SIG-M5 (cell line): ENCODE data around the gene AXIN1.
"Not testable (repeated sequence)": the region's sequence is repeated elsewhere in the genome, so short reads cannot be mapped to it uniquely, and the experiment has no call there.

ENCODE experiments used
- DNase-seq: peaks from one replicate; lab custom pipeline; 2025; lab: John Stamatoyannopoulos, UW

AXIN1 gene

DNA sequence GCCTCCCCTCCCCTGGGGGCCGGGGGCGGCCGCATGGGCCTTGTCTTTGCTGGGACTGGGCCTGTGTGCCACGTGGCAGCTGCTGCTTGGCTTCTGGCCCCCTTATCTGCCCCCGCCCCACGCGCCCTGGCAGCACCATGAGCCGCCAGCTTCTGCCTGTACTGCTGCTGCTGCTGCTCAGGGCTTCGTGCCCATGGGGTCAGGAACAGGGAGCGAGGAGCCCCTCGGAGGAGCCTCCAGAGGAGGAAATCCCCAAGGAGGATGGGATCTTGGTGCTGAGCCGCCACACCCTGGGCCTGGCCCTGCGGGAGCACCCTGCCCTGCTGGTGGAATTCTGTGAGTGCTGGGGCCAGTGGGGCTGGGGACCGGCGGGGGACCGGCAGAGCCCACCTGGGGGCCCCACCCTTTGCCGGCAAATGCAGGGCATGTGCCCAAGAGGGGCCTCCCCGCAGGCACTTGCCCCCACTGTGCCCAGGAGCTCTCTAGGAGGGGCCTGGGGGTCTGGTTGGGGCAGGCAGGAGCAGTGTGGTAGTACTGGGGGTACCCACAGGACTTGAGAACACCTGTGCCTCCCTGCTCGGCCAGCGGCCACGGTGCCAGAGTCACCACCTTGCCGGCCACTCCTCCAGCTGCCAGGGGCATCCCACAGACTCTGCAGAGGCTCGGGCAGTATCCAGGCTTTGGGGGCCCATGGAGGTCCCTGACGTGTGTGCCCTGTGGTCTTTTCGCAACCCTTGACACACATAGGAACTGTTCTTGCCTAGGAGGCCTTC, 69.3 kb downstream of the AXIN1 start, which contains the start of gene PDIA2:
Gene PDIA2 (plus strand): TSS at position 132 of the 773 bp plus-strand sequence. CDS start 6 bp downstream, at position 138.
- no peak for DNase-seq

DNA sequence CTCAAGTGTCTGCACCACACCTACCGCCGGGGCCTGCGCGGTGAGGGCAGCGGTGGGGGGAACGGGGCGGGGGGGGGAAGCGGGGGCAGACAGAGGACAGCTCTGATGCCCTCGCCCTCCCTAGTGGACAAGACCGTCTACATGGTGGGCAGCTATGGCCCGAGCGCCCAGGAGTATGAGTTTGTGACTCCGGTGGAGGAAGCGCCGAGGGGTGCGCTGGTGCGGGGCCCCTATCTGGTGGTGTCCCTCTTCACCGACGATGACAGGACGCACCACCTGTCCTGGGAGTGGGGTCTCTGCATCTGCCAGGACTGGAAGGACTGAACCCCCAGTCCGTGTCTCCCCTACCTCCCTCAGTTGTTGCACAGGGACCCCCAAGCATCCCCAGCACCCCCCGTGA, 70.0 kb downstream of the AXIN1 start:
- no peak for DNase-seq

DNA sequence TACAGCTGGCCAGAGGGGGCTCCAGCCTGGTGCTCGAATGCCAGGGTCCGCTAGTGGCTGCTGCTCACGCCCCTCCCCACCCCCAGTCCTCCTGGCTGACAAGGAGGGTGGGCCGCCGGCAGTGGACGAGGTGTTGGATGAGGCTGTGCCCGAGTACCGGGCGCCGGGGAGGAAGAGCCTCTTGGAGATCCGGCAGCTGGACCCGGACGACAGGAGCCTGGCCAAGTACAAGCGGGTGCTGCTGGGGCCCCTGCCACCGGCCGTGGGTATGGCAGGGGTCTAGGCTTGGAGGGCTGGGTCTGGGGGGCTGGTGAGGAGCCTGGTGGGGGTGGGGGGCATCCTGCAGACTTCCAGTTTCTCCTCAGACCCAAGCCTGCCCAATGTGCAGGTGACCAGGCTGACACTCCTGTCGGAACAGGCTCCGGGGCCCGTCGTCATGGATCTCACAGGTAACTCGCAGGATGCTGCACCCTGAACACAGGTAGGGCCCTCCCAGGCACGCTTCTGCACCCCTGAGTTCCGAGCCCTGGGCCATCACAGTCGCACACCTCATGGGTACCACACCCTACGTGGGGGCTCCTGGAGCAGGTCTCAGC, 70.8 kb downstream of the AXIN1 start:
- no peak for DNase-seq

DNA sequence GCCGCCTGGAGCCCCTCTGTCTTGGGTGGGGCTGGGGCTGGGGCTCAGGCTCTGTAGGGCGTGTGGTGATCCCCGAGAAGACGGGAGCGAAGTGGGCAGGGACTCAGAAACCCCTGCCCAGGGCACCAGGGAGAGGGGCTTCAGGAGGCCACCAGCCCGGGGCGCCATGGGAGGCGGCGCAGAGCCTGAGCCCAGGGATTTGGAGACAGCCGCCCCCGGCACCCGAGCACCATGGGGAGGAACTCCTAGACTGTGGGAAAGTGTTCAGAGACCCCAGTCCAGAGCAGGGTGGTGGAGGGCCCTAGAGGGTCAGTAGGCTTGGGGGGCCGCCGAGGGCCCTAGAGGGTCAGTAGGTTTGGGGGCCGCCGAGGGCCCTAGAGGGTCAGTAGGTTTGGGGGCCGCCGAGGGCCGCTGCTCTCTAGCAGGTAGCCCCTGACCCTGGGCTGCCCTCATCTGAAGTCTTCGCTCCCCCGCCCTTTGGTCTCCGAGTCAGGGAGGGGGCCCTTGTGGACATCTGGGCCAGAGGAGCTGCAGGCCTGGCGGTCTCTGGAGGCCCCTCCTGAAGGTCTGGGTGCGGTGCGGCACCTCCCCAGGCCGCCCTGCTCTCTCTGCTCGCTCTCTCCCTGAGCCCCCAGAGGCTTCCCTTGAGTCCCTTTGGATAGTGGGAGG, 71.4 kb downstream of the AXIN1 start:
- no peak for DNase-seq

DNA sequence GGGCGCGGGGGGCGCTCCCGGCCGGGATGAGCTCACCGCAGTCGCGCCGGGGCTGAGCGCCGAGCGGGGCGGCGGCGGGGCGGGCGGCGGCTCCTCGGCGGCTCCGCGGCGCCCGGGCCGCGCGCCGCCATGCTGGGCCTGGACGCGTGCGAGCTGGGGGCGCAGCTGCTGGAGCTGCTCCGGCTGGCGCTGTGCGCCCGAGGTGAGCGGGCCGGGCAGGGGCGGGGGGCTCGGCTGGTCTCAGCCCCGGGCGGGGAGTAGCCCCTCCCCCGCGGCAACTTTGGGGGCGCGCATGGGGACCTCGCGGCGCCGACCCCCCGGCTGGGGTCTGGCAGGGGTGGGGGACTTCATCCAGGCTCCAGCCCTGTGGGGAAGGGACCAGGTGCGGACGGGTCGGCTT, 72.0 kb downstream of the AXIN1 start, which contains the start of gene ARHGDIG:
Gene ARHGDIG (plus strand): TSS at position 40 of the 400 bp plus-strand sequence. CDS start 90 bp downstream, at position 130.
- DNase-seq = no peak

DNA sequence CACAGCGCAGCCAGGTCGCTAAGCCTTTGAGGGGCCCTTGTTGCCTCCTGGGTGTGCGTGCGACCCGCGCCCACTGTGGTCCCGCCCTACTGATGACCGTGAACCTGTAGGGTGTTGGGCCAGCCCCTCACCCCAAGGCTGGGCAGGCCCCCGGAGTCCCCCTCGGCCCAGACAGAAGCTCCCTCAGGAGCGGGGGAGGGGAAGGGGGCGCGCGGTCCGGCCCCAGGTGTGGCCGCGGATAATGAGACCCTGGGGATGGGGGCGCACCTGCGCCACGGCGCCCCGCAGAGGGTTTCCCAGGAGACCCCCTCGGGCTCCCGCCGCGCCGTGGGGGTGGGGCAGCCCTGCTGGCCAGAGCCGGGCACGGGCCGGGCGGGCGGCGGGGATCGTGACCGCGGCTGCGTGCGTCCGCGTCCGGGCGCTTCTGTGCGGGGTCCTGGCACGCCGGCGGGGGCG, 72.5 kb downstream of the AXIN1 start:
- no peak for DNase-seq

DNA sequence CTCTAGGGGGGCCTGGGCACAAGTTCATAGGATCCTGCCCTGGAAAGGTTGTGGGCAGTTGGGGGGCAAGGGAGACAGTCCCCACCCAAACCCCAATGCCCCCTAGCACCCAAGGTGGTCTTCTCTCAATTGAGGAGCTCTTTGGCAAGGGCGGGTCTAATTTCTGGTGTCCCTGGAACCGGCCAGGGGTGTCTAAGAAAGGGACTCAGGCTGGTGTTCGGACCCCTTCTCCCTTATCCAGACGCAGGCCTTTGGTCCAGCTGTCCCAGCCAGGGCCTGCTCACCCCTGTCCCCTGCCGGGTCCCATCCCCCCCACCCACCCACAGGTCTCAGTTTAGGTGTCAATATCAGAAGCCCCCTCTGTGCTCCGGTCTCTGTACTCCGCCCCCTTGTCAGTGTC, 73.0 kb downstream of the AXIN1 start:
- DNase-seq = no peak

DNA sequence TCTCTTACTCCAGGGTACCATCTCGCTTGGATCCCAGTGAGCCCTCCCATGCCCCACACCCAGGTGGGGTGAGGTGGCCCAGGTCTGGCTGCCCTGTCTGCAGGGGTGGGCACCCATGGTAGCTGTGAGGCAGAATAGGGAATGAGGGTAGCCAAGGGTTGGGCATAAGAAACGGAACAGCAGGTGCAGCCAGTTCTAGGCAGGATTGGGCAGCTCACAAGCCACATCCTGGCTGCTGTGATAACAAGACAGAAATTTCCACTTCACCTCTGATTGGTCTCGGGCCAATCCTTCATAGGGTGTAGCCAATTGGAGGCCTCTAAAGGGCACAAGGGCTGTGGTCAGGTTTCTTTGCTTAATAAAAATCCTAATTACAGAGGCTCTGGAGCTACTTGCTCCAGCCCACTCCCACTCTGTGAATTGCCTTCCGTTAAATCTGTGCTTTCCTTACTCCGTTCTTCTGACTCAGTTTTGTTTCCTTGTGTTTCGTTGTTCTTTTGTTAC, 73.6 kb downstream of the AXIN1 start:
- no peak for DNase-seq

DNA sequence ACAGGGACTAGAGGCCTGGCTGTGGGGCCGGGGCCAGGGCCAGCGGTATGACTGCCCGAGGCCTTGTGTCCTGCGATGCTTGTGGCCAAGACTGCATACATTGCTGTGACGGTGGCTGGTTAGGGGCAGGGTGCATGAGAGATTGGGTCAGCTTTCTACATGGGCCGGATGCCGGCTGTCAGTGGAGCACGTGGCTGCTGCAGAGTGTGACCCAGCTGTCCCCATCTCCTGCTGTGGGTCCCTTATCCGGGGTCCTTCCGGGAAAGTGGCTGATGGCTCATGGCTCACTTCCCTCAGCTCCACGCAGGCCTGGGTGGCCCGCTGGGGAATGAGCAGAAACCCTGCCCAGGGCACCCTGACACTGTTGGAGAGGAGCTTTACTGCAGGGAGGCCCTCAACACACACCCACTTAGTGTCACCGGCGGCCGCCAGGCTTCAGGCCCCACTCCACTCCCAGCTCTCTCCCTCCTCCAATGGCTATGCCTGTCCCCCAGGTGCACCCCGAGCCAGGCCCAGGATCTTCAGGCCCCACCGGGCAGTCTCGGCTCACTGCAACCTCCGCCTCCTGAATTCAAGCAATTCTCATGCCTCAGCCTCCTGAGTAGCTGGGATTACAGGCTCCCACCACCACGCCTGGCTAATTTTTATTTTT, 76.0 kb downstream of the AXIN1 start:
- no peak for DNase-seq

DNA sequence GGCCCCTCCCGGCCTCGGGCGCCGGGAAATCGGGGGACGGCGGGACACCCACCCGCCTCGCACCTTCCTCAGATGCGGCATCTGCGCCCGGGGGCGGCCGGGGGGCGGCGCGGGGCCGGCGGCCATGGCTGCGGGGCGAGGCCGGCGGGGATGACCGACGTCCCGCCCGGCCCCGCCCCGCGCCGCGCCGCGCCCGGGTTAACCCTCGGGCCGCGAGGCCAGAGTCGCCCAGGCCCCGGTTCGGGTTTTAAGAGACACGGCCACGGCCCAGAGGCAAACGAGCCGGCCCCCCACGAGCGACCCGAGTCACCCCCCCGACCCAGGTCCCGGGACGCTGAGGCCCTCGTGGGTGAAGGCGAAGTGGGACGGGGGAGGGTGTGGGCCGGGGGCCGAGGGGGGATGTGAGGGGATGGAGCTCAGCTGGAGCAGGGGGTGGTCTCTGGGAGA, 76.7 kb downstream of the AXIN1 start, which contains the start of gene RGS11:
Gene RGS11 (minus strand): TSS at position 159 of the 447 bp plus-strand sequence. CDS start 33 bp downstream, at position 126.
- DNase-seq = no peak

DNA sequence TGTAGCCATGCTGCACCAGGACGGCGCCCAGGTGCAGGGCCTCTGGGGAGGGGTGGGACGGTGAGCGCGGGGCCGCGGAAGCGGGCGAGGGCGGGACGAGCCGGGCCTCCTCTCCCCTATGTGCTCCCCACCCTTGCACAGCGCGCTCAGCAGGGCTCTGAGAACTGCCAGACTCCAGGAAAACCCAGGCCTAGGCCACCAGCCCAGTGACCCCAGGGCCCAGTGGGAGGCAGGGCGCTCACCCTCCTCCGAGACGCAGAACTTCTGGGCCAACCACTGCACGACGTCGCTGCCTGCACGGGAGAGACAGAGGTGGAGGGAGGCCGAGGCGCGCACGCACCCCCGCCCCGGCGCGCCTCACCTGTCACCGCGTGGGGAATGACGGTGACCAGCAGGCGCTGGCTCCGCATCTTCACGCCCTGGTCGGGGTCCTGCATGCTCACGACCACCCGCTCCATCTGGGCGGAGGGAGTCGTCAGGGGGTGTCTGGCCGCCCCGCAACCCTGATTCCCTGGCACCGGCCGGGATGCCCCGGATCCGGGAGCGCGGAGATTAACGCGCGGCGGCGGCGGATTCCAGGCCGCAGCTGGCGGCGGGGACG, 77.4 kb downstream of the AXIN1 start:
- DNase-seq = no peak

DNA sequence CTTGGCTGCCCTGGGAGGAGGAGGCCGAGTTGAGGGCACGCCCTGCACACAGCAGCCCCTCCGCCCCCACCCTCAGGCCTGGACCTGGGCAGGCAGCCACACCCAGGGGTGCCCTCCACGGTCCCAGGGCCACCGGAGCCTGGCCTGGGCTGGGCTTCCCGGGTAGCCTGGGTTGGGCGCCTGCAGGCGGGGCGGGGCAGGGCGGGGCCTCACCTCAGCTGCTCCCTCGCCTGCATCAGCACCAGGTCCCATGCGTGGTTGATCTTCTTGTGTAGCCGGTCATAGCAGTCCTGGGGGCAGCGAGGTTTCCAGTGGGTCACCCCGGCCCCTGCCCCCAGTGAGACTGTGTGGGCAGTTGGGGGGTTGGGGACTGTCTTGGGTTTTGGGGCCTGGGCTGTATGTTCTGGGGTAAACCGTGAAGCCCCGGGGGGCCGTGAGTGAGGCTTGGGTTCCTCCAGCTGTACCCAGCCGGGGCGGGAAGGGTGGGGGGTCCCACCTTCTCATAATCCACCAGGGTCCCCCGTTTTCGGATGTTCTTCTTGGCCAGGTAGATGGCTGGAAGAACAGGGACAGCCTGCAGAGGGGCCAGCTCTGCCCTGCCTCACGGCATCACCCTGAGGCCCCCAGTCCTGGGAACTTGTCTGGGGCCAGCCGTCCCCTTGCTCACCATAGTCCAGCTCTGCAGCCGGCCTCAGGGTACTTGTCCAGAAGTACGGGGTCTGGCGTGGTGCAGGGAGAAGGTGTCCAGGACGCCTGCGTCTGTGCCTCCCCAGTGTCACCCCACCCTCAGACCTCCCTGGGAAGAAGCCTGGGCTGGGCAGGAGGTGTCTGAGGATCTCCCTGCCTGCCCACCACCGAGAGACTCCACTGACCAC, 78.7 kb downstream of the AXIN1 start:
- DNase-seq = no peak

DNA sequence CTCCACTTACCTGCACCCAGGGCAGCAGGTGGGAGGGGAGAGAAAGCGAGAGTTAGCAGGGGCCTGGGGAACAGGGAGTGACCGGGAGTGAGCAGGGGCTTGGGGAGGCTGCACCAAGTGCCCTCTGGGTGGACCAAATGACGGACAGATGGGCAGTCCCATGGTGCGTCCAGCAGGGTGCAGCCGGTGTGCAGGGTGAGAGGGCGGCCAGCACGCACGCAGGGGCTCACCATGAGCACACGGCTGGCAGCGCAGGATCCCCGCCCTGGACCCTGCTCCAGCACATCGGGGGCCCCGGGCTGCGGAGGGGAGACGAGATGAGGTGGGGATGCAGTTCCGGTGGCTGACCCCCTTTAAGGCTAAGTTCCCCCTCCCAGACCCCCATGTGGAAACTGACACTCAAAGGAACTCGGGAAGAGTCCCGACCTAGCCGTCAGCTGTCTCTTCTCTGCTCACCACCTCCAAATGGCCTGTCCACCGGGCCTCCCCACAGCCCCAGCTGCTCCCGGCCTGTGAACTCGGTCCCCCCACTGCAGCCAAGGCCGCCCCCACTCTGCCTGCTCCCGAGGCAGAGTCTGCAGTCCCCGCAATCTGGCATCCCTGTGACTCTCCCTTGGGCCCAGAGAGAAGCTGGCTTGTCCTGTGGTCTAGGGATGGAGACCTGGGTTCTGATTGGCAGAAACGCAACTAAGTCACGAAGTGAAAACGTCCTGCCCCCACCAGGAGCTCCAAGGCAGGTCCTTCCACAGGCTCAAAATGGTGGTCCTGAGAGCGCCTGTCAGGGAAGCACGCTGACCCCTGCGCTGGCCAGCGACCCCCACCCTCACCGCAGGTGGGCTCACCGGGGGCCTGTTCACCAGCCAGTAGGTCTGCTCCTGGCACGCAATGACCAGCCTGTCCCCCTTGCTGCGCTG, 79.6 kb downstream of the AXIN1 start:
- DNase-seq = no peak

DNA sequence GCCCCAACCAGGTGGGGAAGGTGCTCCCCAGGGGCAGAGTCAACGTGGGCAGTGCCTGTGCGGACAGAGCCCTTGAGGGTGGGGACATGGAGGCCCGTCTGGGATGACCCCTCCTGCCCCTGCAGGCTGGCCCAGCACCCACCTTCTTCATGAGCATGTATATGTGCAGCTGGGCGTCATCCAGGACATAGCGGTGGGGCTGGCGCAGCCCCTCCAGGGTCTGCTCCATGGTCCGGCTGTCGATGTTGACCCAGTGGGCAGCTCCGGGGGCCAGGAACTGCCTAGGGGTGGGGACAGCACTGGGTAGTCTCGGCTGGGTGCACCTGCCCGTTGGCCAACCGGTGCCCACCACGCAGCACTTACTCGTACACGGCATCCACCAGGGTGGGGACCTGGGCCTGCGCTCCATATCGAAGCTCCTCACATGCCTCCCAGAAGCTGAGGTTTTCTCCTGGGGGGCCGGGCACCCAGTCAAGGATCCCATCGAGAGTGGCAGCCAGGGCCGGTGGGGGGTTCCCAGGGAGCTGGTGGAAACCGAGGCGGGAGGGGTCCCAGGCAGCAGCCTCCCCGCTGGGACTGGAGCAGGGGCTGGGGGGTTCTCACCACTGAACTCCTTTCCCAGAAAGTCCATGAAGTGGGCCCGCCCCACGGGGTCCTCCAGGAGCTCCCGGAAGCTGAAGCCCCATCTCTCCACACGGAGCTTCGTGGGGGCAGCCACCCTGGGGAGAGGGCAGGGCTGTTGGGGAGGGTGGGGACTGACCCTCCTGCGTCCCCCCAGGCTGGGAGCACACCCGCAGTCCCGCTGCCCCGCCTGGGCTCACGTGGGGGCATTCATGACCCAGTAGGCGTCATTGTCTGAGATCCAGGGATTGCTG, 81.9 kb downstream of the AXIN1 start:
- DNase-seq = no peak

DNA sequence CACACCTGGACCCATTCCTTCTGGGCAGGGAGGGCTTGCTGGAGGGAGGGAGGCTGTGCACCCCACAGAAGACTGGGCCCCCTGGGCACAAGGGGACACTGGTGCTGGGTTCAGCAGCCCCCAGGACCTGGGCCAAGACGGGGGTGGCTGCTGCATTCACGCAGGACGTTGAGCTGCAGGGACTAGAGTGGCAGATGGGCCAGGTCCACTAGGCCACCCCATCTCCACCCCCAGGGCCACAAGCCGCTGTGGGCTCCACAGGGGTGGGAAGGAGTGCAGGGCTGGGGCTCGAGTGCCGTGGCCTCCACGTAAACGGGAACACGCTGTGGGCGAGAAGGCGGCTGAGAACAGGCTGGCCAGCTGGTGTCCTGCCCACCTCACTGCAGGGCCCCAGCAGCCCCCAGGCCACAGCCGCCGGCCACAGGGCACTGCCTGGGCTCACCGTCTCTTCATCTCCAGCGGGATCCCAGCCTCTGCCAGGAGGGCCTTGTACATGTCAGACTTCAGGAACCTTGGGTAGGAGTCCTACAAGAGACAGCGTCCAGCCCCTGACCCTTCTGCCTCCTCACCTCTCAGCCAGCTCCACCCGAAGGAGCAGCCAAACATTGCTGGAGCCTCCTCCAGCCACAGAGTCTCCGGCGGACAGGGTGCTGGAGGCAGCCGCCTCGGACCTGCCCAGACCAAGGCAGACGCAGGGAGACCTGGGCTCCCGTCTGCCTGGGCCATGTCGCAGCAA, 83.3 kb downstream of the AXIN1 start:
- no peak for DNase-seq

DNA sequence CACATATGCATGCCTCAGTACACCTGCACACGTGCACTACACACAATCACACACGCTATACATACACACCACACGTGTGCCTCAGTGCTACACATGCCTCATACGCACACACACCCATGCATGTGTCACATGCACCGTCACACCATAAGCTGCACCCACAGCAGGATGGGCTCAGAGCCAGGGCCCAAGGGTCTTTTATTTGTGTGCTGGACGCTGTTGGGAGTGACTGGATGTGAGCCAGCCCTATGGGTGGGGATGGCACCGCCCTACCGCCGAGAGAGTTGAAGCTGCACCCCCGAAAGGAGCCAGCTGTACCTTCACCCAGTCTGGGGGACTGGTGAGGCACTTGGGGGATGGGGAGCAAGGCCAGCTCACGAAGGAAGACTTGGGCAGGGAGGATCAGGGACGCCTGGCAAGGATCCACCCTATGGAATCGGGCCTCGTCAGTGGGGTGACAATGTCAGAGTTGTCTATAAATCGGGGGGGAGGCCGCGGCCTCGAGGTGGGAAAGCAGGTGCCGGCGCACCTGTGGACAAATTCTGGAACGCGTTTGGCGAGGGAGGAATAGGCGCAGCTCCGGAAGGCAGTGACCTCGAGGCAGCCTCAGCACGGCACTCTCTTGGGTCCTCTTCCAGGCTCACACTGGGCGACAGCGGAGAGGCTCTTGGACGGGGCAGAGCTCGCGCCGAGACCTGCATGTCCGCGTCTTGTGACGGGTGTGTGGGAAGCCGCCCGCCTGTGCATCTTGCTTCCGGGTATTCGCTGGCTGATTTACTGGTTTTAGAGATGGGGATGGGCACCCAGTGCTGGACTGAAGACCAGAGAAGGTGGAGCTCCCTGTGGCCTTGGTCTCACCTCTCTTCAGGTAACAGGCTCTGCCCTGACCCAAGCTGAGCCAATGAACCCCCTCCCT, 84.1 kb downstream of the AXIN1 start:
- no peak for DNase-seq

DNA sequence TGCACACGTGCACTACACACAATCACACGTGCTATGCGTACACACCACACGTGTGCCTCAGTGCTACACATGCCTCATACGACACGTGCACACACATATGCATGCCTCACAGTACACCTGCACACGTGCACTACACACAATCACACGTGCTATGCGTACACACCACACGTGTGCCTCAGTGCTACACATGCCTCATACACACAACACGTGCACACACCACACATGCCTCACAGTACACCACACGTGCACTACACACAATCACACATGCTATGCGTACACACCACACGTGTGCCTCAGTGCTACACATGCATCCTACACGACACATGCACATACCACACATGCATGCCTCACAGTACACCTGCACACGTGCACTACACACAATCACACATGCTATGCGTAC, 85.0 kb downstream of the AXIN1 start:
- DNase-seq = not testable (repeated sequence)
